MCF 10A (cell line): ENCODE data around the gene SUSD5. TPM values are rescaled to one million over a fixed set of nuclear protein-coding genes. Genes with fewer than 3 reads are reported as not detected.
"Not testable (repeated sequence)": the region's sequence is repeated elsewhere in the genome, so short reads cannot be mapped to it uniquely, and the experiment has no call there.

Source experiments
- BruUV-seq: library from RNA; stranded (reverse); fragments of 400-500 nt; replicated peaks from 2 replicates; lab custom pipeline; 2021; lab: Mats Ljungman, UMichigan
- CTCF ChIA-PET: fragments of 300-600 bp; sonication (Branson Sonifier 250); formaldehyde crosslinking; extraction: SDS; loops from one replicate; lab custom pipeline; 2021; ENCODE audit warnings: antibody characterized with exemption, inconsistent platforms; lab: Yijun Ruan, JAX
- POLR2A ChIA-PET: fragments of 300-600, 350-650 bp; sonication (Branson Sonifier 250); formaldehyde crosslinking; extraction: SDS; loops from one replicate; lab custom pipeline; 2020; ENCODE audit warnings: antibody characterized with exemption, inconsistent platforms; lab: Yijun Ruan, JAX
- DNase-seq: peaks from one replicate; pipeline ENCODE4 v3.0.0-alpha.2; 2018; ENCODE audit not compliant: unreplicated experiment
- H3K27ac Mint-ChIP-seq: one replicate; pipeline ENCODE4 v1.8.0; 2022; ENCODE audit warnings: mild to moderate bottlenecking, low read depth, mixed read lengths; ENCODE audit not compliant: unreplicated experiment
- H3K27me3 Mint-ChIP-seq: one replicate; pipeline ENCODE4 v1.8.0; 2022; ENCODE audit warnings: mixed read lengths; ENCODE audit not compliant: insufficient read depth, unreplicated experiment
- H3K36me3 Mint-ChIP-seq: one replicate; pipeline ENCODE4 v1.8.0; 2022; ENCODE audit warnings: mild to moderate bottlenecking, moderate library complexity, mixed read lengths; ENCODE audit not compliant: insufficient read depth, unreplicated experiment
- H3K4me1 Mint-ChIP-seq: one replicate; pipeline ENCODE4 v1.8.0; 2022; ENCODE audit warnings: mixed read lengths; ENCODE audit not compliant: insufficient read depth, unreplicated experiment
- H3K4me3 Mint-ChIP-seq: one replicate; pipeline ENCODE4 v1.8.0; 2022; ENCODE audit warnings: mild to moderate bottlenecking, moderate library complexity, mixed read lengths; ENCODE audit not compliant: unreplicated experiment
- H3K9me3 Mint-ChIP-seq: one replicate; pipeline ENCODE4 v1.8.0; 2022; ENCODE audit warnings: mixed read lengths; ENCODE audit not compliant: unreplicated experiment
- CTCF ChIP-seq: fragments of 200-600 bp; IDR thresholded peaks from one replicate; pipeline ENCODE4 v1.8.0; 2022; ENCODE audit warnings: antibody characterized with exemption, mild to moderate bottlenecking; ENCODE audit not compliant: unreplicated experiment
- intact Hi-C: fragments of 100-400 bp; cut with micrococcal nuclease; formaldehyde crosslinking; loops from 2 replicates; pipeline ENCODE4 v1.14.1; 2022
- total RNA-seq: library from RNA; stranded (reverse); gene quantifications from 2 replicates; pipeline ENCODE4 v1.2.3, GENCODE V29; 2022

Gene SUSD5
- total RNA-seq, 1 experiment from 2014 or later, result 3.4 TPM

GRCh38 chr3:33113772-33114621, 104.6 kb downstream of the SUSD5 start, which contains the start of gene CRTAP:
CRTAP (plus strand) TSS chr3:33114014; CDS start chr3:33114078, 64 bp downstream.
- H3K9me3 Mint-ChIP-seq, result no peaks in the 10 kb centered on the region
- ChIA-PET POLR2A (interaction anchor here (0.6 to 4.3 kb wide), 12 partner anchors 10 to 685 kb away, joined by 3 to 31 read pairs (median 5); partner anchors contain the start of genes GLB1, PDCD6IP and TMPPE), CTCF (interaction anchor here (1.6 kb wide), 1 partner anchor 17 kb away, joined by 5 read pairs; no protein-coding TSS in a partner anchor)
- TF ChIP-seq CTCF, result no peak
- H3K36me3 Mint-ChIP-seq, result peaks cover 15% of the 10 kb centered on the region
- peaks cover 30% of the 10 kb centered on the region for H3K4me1 Mint-ChIP-seq
- DNase-seq, result peak; percentile 94
- no TSS peak for BruUV-seq
- peak within 1 kb of the TSS; percentile 83 for H3K4me3 Mint-ChIP-seq
- intact Hi-C loops, result loop anchor here (2.0 kb wide), 1 partner anchor 17 kb away; the partner anchor contains the start of genes GLB1 and TMPPE
- peak within 1 kb of the TSS; percentile 79 for H3K27ac Mint-ChIP-seq
- H3K27me3 Mint-ChIP-seq, result no peaks in the 10 kb centered on the region

- Mint-ChIP-seq H3K36me3 (no peaks in the 10 kb centered on the region), H3K27me3 (no peaks in the 10 kb centered on the region), H3K9me3 (no peaks in the 10 kb centered on the region), H3K27ac (no peak overlapping the region), H3K4me1 (peaks cover 6% of the 10 kb centered on the region), H3K4me3 (no peak overlapping the region)
- CTCF ChIA-PET, result interaction anchor here (0.7 to 1.6 kb wide), 3 partner anchors 14 to 261 kb away, joined by 3 to 5 read pairs (median 4); no protein-coding TSS in a partner anchor
- BruUV-seq, result no TSS peak
- TF ChIP-seq CTCF, result no peak
- no peak for DNase-seq
- POLR2A ChIA-PET, result interaction anchor here (0.9 to 1.2 kb wide), 2 partner anchors 14 to 323 kb away, joined by 3 to 4 read pairs; no protein-coding TSS in a partner anchor
- intact Hi-C loops, result no loop called here
Observed at GRCh38 chr3:33111581-33111980, 107.0 kb downstream of the SUSD5 start.

- H3K36me3 Mint-ChIP-seq, H3K27ac Mint-ChIP-seq, DNase-seq, H3K9me3 Mint-ChIP-seq, BruUV-seq, H3K4me3 Mint-ChIP-seq, H3K27me3 Mint-ChIP-seq, intact Hi-C loops: not testable (repeated sequence)
- ChIA-PET POLR2A (interaction anchor here (1.6 kb wide), 1 partner anchor 10 kb away, joined by 4 read pairs; the partner anchor contains the start of genes GLB1 and TMPPE), CTCF (interaction anchor here (0.5 kb wide), 1 partner anchor 25 kb away, joined by 3 read pairs; no protein-coding TSS in a partner anchor)
- H3K4me1 Mint-ChIP-seq, result peaks cover 11% of the 10 kb centered on the region
Observed at GRCh38 chr3:33106854-33107253, 111.8 kb downstream of the SUSD5 start.

GRCh38 chr3:33105341-33105948, 113.2 kb downstream of the SUSD5 start:
- Mint-ChIP-seq H3K36me3 (no peaks in the 10 kb centered on the region), H3K27ac (peak overlapping the region; percentile 65), H3K9me3 (no peaks in the 10 kb centered on the region), H3K27me3 (no peaks in the 10 kb centered on the region), H3K4me1 (peaks cover 11% of the 10 kb centered on the region), H3K4me3 (no peak overlapping the region)
- BruUV-seq, result no TSS peak
- POLR2A ChIA-PET, result interaction anchor here (0.6 to 3.1 kb wide), 3 partner anchors 8 to 452 kb away, joined by 3 to 12 read pairs (median 4); partner anchors contain the start of gene CRTAP
- CTCF ChIA-PET, result interaction anchor here (0.5 to 0.6 kb wide), 4 partner anchors 30 to 499 kb away, joined by 3 read pairs; no protein-coding TSS in a partner anchor
- TF ChIP-seq CTCF, result no peak
- no peak for DNase-seq
- intact Hi-C loops, result no loop called here
